CD14-positive monocyte (primary cell): Measurements from ENCODE around the gene DLK2. TPM values are rescaled to one million over a fixed set of nuclear protein-coding genes. Genes with fewer than 3 reads are reported as not detected.

ENCODE experiments used
- DNase-seq, 3 donors: peaks; one replicate each; pipeline ENCODE4 v3.0.0-alpha.2; 2011 to 2022
- H2AFZ ChIP-seq: 2 replicates; pipeline ENCODE4 v1.6.0; 2012; ENCODE audit warnings: mild to moderate bottlenecking, low read depth, low read length, inconsistent platforms; ENCODE audit not compliant: insufficient read depth, poor library complexity, severe bottlenecking
- H3K27ac ChIP-seq, 2 donors: 1 replicate in 1 of 2; 2 replicates in 1 of 2; pipeline ENCODE4 v1.5.1; 2012 to 2013; ENCODE audit warnings: low read length in 2 of 2, control low read depth in 1 of 2, inconsistent platforms in 1 of 2, low read depth in 1 of 2, mild to moderate bottlenecking in 1 of 2
- H3K27me3 ChIP-seq, 2 donors: one replicate each; pipeline versions ENCODE4 v1.6.0 to v1.6.1; 2011 to 2013; ENCODE audit warnings: low read length in 2 of 2; ENCODE audit not compliant: control insufficient read depth in 2 of 2, insufficient read depth in 2 of 2
- H3K36me3 ChIP-seq, 2 donors: replicated peaks in 1 of 2; 1 replicate in 1 of 2; 2 replicates in 1 of 2; pipeline versions ENCODE4 v1.5.1 to v1.6.1; 2012 to 2013; ENCODE audit warnings: low read length in 2 of 2, control low read depth in 1 of 2, inconsistent platforms in 1 of 2, mild to moderate bottlenecking in 1 of 2; ENCODE audit not compliant: insufficient read depth in 2 of 2, control insufficient read depth in 1 of 2
- H3K4me1 ChIP-seq, 2 donors: 1 replicate in 1 of 2; 2 replicates in 1 of 2; pipeline versions ENCODE4 v1.5.1 to v1.6.1; 2012 to 2013; ENCODE audit warnings: low read length in 2 of 2, control low read depth in 1 of 2, inconsistent platforms in 1 of 2, mild to moderate bottlenecking in 1 of 2, moderate library complexity in 1 of 2; ENCODE audit not compliant: insufficient read depth in 2 of 2, control insufficient read depth in 1 of 2
- H3K4me2 ChIP-seq: replicated peaks from 2 replicates; pipeline ENCODE3; 2012; ENCODE audit warnings: low read length, moderate library complexity, mild to moderate bottlenecking; ENCODE audit not compliant: poor library complexity, severe bottlenecking; ENCODE audit errors: extremely low read depth
- H3K4me3 ChIP-seq, 3 experiments: fragments of 200-600 bp in 1 of 3; sonication (generic) in 1 of 3; replicated peaks in 1 of 3; 1 replicate in 2 of 3; 2 replicates in 1 of 3; pipeline ENCODE4 v1.5.1; 2011 to 2013; ENCODE audit warnings: low read length in 3 of 3, mild to moderate bottlenecking in 3 of 3, control low read depth in 2 of 3, low read depth in 2 of 3, inconsistent platforms in 1 of 3, moderate library complexity in 1 of 3
- H3K79me2 ChIP-seq: 2 replicates; pipeline ENCODE4 v1.6.0; 2012; ENCODE audit warnings: mild to moderate bottlenecking, control low read depth, inconsistent platforms, low read length, moderate library complexity; ENCODE audit not compliant: insufficient read depth
- H3K9ac ChIP-seq: 2 replicates; pipeline ENCODE4 v1.6.0; 2017; ENCODE audit warnings: low read length, mild to moderate bottlenecking; ENCODE audit not compliant: insufficient read depth, poor library complexity, severe bottlenecking
- H3K9me3 ChIP-seq, 2 donors: replicated peaks in 1 of 2; 1 replicate in 1 of 2; 2 replicates in 1 of 2; pipeline versions ENCODE4 v1.5.1 to v1.6.1; 2012 to 2013; ENCODE audit warnings: low read length in 2 of 2, control low read depth in 1 of 2; ENCODE audit not compliant: control insufficient read depth in 1 of 2, insufficient read depth in 1 of 2
- H4K20me1 ChIP-seq: 2 replicates; pipeline ENCODE4 v1.6.0; 2012; ENCODE audit warnings: mild to moderate bottlenecking, low read length, control low read depth, moderate library complexity; ENCODE audit not compliant: insufficient read depth
- H3K27ac Mint-ChIP-seq, 7 donors: one replicate each; pipeline ENCODE4 v1.8.0; 2020; ENCODE audit warnings: mild to moderate bottlenecking in 7 of 7, mixed read lengths in 7 of 7, moderate library complexity in 6 of 7, inconsistent platforms in 2 of 7
- H3K27me3 Mint-ChIP-seq, 3 donors: one replicate each; pipeline ENCODE4 v1.8.0; 2021 to 2022; ENCODE audit warnings: low read depth in 3 of 3, mild to moderate bottlenecking in 3 of 3, mixed read lengths in 3 of 3, moderate library complexity in 3 of 3, inconsistent platforms in 1 of 3
- H3K36me3 Mint-ChIP-seq, 2 donors: one replicate each; pipeline ENCODE4 v1.8.0; 2020; ENCODE audit warnings: mixed read lengths in 2 of 2, inconsistent platforms in 1 of 2, mild to moderate bottlenecking in 1 of 2
- H3K4me1 Mint-ChIP-seq: one replicate; pipeline ENCODE4 v1.8.0; 2020; ENCODE audit warnings: mild to moderate bottlenecking, mixed read lengths
- H3K4me3 Mint-ChIP-seq, 2 donors: one replicate each; pipeline ENCODE4 v1.8.0; 2020; ENCODE audit warnings: mild to moderate bottlenecking in 2 of 2, mixed read lengths in 2 of 2, moderate library complexity in 1 of 2
- H3K9me3 Mint-ChIP-seq, 7 donors: one replicate each; pipeline ENCODE4 v1.8.0; 2020 to 2022; ENCODE audit warnings: mixed read lengths in 7 of 7, mild to moderate bottlenecking in 6 of 7, moderate library complexity in 6 of 7, inconsistent platforms in 2 of 7
- CTCF ChIP-seq: fragments of 200-600 bp; IDR thresholded peaks from one replicate; pipeline ENCODE4 v1.8.0; 2022; ENCODE audit warnings: antibody characterized with exemption, mild to moderate bottlenecking
- WGBS: methylation state at CpG from one replicate; pipeline ENCODE4 v1.1.5; 2013; ENCODE audit warnings: missing lambda C conversion rate; ENCODE audit not compliant: insufficient coverage; 5-methylcytosine and 5-hydroxymethylcytosine counted together
- intact Hi-C, 2 donors: fragments of 100-400 bp; cut with micrococcal nuclease; formaldehyde crosslinking; loops; one replicate each; pipeline versions ENCODE4 v1.15.0 to v1.15.1; 2023
- polyA plus RNA-seq, 3 donors: library from polyadenylated mRNA; depleted of rRNA in 1 of 3; unstranded in 2 of 3; stranded (reverse) in 1 of 3; fragments of 300-500 nt in 2 of 3; fragments of >200 nt in 1 of 3; fragmentation: Illumina TruSeq in 2 of 3; gene quantifications; 1 replicate in 2 of 3; 2 replicates in 1 of 3; pipeline ENCODE4 v1.2.3, GENCODE V29; 2012 to 2021

DLK2 gene
- polyA plus RNA-seq, 3 donors, result 0.08 TPM; not detected in 2

- 89% methylated on average over 2 of the region's 4 CpGs for WGBS
- Histone ChIP-seq H3K36me3 (peaks cover 17 to 64% of the 10 kb centered on the region in 2 donors), H3K4me3 (no peak overlapping the region), H3K27ac (no peak overlapping the region), H3K27me3 (no peaks in the 10 kb centered on the region), H3K79me2 (peaks cover 10% of the 10 kb centered on the region), H3K9me3 (no peaks in the 10 kb centered on the region), H3K4me1 (no peaks in the 10 kb centered on the region), H4K20me1 (peaks cover 56% of the 10 kb centered on the region), H3K9ac (no peak overlapping the region), H3K4me2 (no peak overlapping the region), H2AFZ (no peak overlapping the region)
- peak overlapping the region in 1 of 2 donors; percentile 3 for H3K4me3 Mint-ChIP-seq
- peaks cover 26 to 52% of the 10 kb centered on the region in 2 donors for H3K36me3 Mint-ChIP-seq
- no peaks in the 10 kb centered on the region for H3K9me3 Mint-ChIP-seq
- H3K27me3 Mint-ChIP-seq, result no peaks in the 10 kb centered on the region
- DNase-seq, result no peak
- peak overlapping the region in 3 of 7 donors; percentile 14 to 37 (median 34) for H3K27ac Mint-ChIP-seq
- no peaks in the 10 kb centered on the region for H3K4me1 Mint-ChIP-seq
- intact Hi-C loops, result no loop called here
- TF ChIP-seq CTCF, result no peak
Measured at GRCh38 chr6:43488667-43489276, 33.4 kb upstream of the DLK2 start.

GRCh38 chr6:43481591-43482236 is 26.4 kb upstream of the DLK2 start:
- peak overlapping the region in 1 of 7 donors; percentile 71 for H3K27ac Mint-ChIP-seq
- intact Hi-C loops, result no loop called here
- Histone ChIP-seq H3K9ac (no peak overlapping the region), H3K9me3 (no peaks in the 10 kb centered on the region), H3K27me3 (no peaks in the 10 kb centered on the region), H2AFZ (no peak overlapping the region), H3K4me2 (no peak overlapping the region), H4K20me1 (peaks cover 16% of the 10 kb centered on the region), H3K4me1 (peaks cover 13 to 17% of the 10 kb centered on the region in 2 donors), H3K4me3 (no peak overlapping the region), H3K79me2 (peaks cover 72% of the 10 kb centered on the region), H3K36me3 (peaks cover 0 to 15% of the 10 kb centered on the region in 2 donors), H3K27ac (peak overlapping the region in 1 of 2 donors; percentile 7)
- WGBS, result 86% methylated on average over 4 of the region's 11 CpGs
- no peak overlapping the region for H3K4me3 Mint-ChIP-seq
- H3K9me3 Mint-ChIP-seq, result no peaks in the 10 kb centered on the region
- H3K27me3 Mint-ChIP-seq, result peaks cover 0 to 1% (median 0%) of the 10 kb centered on the region in 3 donors
- H3K4me1 Mint-ChIP-seq, result peaks cover 25% of the 10 kb centered on the region
- no peak for DNase-seq
- TF ChIP-seq CTCF, result no peak
- peaks cover 22 to 31% of the 10 kb centered on the region in 2 donors for H3K36me3 Mint-ChIP-seq
